Activated naive CD8-positive, alpha-beta T cell treated with anti-CD3 and anti-CD28 coated beads, Interleukin-2, amount 10 ng/mL, durations not matched to agents 7 days and 5 days (primary cell): ENCODE results near the gene RASSF7. TPM values are rescaled to one million over a fixed set of nuclear protein-coding genes. Genes with fewer than 3 reads are reported as not detected.

ENCODE experiments used
- ATAC-seq: fragments of 150-1000 bp; cut with Tn5 transposase; one replicate; pipeline ENCODE4 v1.10.0; 2021; ENCODE audit warnings: low read depth, moderate library complexity
- POLR2A ChIA-PET: fragments of 350-600 bp; sonication (Branson Sonifier 250); formaldehyde crosslinking; loops from one replicate; lab custom pipeline; 2021; ENCODE audit warnings: antibody characterized with exemption; lab: Charles Lee
- DNase-seq: peaks from one replicate; pipeline ENCODE4 v3.0.0; 2021
- H3K27ac Mint-ChIP-seq: one replicate; pipeline ENCODE4 v1.8.0; 2022; ENCODE audit warnings: mild to moderate bottlenecking, mixed read lengths
- H3K27me3 Mint-ChIP-seq: one replicate; pipeline ENCODE4 v1.8.0; 2022; ENCODE audit warnings: mild to moderate bottlenecking, moderate library complexity, mixed read lengths
- H3K36me3 Mint-ChIP-seq: one replicate; pipeline ENCODE4 v1.8.0; 2021; ENCODE audit warnings: mild to moderate bottlenecking, mixed read lengths
- H3K4me1 Mint-ChIP-seq: one replicate; pipeline ENCODE4 v1.8.0; 2021; ENCODE audit warnings: mixed read lengths
- H3K4me3 Mint-ChIP-seq: one replicate; pipeline ENCODE4 v1.8.0; 2022; ENCODE audit warnings: mild to moderate bottlenecking, moderate library complexity, mixed read lengths
- H3K9me3 Mint-ChIP-seq: one replicate; pipeline ENCODE4 v1.8.0; 2021; ENCODE audit warnings: mixed read lengths
- total RNA-seq, 2 experiments: library from RNA; stranded (reverse); gene quantifications; one replicate each; pipeline ENCODE4 v1.2.3, GENCODE V29; 2021

The RASSF7 gene
- total RNA-seq, 2 experiments from 2014 or later = 36.5 to 41.0 TPM

DNA sequence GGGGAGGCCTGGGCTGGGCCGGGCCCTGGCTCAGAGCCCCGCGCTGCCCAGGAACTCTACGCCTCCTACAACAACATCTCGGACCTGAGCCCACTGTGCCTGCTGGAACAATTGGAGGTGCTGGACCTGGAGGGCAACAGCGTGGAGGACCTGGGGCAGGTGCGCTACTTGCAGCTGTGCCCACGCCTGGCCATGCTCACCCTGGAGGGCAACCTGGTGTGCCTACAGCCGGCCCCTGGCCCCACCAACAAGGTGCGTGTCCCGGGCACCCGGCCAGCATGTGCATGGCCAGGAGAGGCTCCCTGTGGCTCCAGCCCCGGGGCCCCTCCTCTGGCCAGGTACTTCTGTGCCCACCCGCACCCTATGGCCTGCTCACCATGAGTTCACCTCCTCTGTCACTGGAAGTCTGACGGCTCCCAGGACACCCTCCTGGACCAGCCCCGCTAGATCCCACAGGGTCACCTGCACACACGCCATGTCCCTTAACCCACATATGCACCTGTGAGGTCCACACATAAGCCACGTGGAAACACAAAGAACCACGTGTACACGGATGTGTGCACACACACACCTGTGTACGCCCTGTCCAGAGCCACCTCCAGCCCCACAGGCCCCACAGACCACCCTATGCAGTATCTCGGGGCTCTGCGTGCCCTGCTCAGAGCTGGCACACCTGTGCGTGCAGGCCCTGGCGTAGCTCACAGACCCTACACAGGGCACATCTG lies 10.6 kb upstream of the RASSF7 start:
- Mint-ChIP-seq H3K9me3 (no peaks in the 10 kb centered on the region), H3K4me1 (no peaks in the 10 kb centered on the region), H3K4me3 (no peak overlapping the region), H3K27ac (no peak overlapping the region), H3K27me3 (no peaks in the 10 kb centered on the region), H3K36me3 (no peaks in the 10 kb centered on the region)
- ATAC-seq = no peak
- POLR2A ChIA-PET = no interaction called here
- peak; percentile 26 for DNase-seq

- Mint-ChIP-seq H3K9me3 (no peaks in the 10 kb centered on the region), H3K27me3 (no peaks in the 10 kb centered on the region), H3K4me1 (no peaks in the 10 kb centered on the region), H3K36me3 (no peaks in the 10 kb centered on the region), H3K27ac (no peak overlapping the region), H3K4me3 (no peak overlapping the region)
- ATAC-seq = no peak
- peak; percentile 22 for DNase-seq
- POLR2A ChIA-PET = no interaction called here
These were observed 10.1 kb upstream of the RASSF7 start for GRCh38 chr11:550746-551085.

DNA sequence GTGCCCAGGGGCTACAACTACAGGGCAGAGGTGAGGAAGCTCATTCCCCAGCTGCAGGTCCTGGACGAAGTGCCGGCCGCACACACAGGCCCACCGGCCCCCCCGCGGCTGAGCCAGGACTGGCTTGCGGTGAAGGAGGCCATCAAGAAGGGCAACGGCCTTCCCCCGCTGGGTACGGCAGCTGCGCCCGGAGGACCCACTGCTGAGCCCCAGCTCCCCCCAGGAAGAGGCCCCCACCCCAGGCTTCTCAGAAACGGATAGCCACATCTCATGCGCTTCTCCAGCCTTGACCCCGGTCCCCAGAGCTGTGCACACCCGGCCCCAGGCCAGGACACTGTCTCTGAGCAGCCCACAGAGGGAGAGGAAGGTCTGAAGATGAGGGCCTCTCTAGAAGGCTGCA lies 9.6 kb upstream of the RASSF7 start:
- H3K9me3 Mint-ChIP-seq = no peaks in the 10 kb centered on the region
- H3K27me3 Mint-ChIP-seq = no peaks in the 10 kb centered on the region
- no peak overlapping the region for H3K27ac Mint-ChIP-seq
- H3K4me3 Mint-ChIP-seq = no peak overlapping the region
- no peaks in the 10 kb centered on the region for H3K4me1 Mint-ChIP-seq
- no peaks in the 10 kb centered on the region for H3K36me3 Mint-ChIP-seq
- POLR2A ChIA-PET = no interaction called here
- DNase-seq = no peak
- ATAC-seq = no peak

DNA sequence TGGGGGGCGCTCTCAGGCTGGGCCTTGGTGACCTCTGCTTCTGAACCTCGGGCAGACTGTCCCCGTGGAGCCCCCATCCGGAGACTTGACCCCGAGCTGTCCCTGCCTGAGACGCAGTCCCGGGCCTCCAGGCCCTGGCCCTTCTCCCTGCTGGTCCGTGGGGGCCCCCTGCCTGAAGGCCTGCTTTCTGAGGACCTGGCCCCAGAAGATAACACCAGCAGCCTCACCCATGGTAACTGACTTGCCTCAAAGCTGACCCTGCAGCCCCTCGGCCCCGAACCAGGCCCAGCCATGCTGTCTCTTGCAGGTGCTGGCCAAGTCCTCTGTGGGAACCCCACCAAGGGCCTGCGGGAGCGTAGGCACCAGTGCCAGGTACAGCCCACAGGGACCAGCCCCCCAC lies 9.2 kb upstream of the RASSF7 start:
- H3K4me1 Mint-ChIP-seq = peaks cover 2% of the 10 kb centered on the region

GRCh38 chr11:553083-553987 lies 7.4 kb upstream of the RASSF7 start:
- DNase-seq (no peak), ATAC-seq (no peak)
- H3K27me3 Mint-ChIP-seq = peaks cover 15% of the 10 kb centered on the region
- H3K4me1 Mint-ChIP-seq = peaks cover 2% of the 10 kb centered on the region
- no peak overlapping the region for H3K4me3 Mint-ChIP-seq
- H3K36me3 Mint-ChIP-seq = no peaks in the 10 kb centered on the region
- H3K27ac Mint-ChIP-seq = no peak overlapping the region
- POLR2A ChIA-PET = interaction anchor here (4.2 kb wide), 1 partner anchor 169 kb away, joined by 26 read pairs; no protein-coding TSS in a partner anchor
- H3K9me3 Mint-ChIP-seq = no peaks in the 10 kb centered on the region

More for the DNA sequence above, 9.2 kb upstream of the RASSF7 start:
- POLR2A ChIA-PET = interaction anchor here (0.5 kb wide), 1 partner anchor 9 kb away, joined by 4 read pairs; no protein-coding TSS in a partner anchor
- Mint-ChIP-seq H3K9me3 (no peaks in the 10 kb centered on the region), H3K36me3 (no peaks in the 10 kb centered on the region), H3K27me3 (peaks cover 4% of the 10 kb centered on the region), H3K4me3 (no peak overlapping the region), H3K27ac (no peak overlapping the region)
- ATAC-seq (no peak), DNase-seq (no peak)

DNA sequence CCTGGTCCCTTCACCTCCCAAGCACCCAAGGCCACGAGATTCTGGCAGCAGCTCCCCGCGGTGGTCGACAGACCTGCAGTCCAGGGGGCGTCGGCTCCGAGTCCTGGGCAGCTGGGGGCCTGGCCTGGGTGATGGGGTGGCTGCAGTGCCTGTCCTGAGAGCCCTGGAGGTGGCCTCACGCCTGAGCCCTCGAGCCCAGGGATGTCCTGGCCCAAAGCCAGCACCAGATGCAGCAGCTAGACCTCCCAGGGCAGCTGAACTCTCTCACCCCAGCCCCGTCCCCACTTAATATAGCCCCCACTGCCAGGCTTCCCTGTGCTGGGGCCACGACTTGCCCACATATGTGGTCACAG lies 6.8 kb upstream of the RASSF7 start:
- POLR2A ChIA-PET = interaction anchor here (1.2 to 4.2 kb wide), 5 partner anchors 18 to 168 kb away, joined by 5 to 26 read pairs (median 11); partner anchors contain the start of genes HRAS, LRRC56, PHRF1 and TMEM80
- ATAC-seq (no peak), DNase-seq (no peak)
- Mint-ChIP-seq H3K36me3 (no peaks in the 10 kb centered on the region), H3K27ac (no peak overlapping the region), H3K9me3 (no peaks in the 10 kb centered on the region), H3K27me3 (peaks cover 17% of the 10 kb centered on the region), H3K4me3 (no peak overlapping the region), H3K4me1 (peaks cover 2% of the 10 kb centered on the region)

- POLR2A ChIA-PET = interaction anchor here (1.0 to 4.2 kb wide), 7 partner anchors 18 to 171 kb away, joined by 4 to 26 read pairs (median 7); partner anchors contain the start of genes HRAS, IRF7, LRRC56 and PHRF1
- Mint-ChIP-seq H3K36me3 (no peaks in the 10 kb centered on the region), H3K4me1 (peaks cover 2% of the 10 kb centered on the region), H3K27me3 (peaks cover 18% of the 10 kb centered on the region), H3K4me3 (peak overlapping the region; percentile 61), H3K27ac (no peak overlapping the region), H3K9me3 (no peaks in the 10 kb centered on the region)
- DNase-seq = peak; percentile 84
- peak; percentile 71 for ATAC-seq
These were observed 6.1 kb upstream of the RASSF7 start for GRCh38 chr11:554428-555226.

- POLR2A ChIA-PET = interaction anchor here (1.0 to 4.2 kb wide), 11 partner anchors 13 to 193 kb away, joined by 3 to 26 read pairs (median 7); partner anchors contain the start of genes HRAS, IRF7, LRRC56 and PHRF1
- peaks cover 18% of the 10 kb centered on the region for H3K27me3 Mint-ChIP-seq
- H3K4me3 Mint-ChIP-seq = no peak overlapping the region
- H3K9me3 Mint-ChIP-seq = no peaks in the 10 kb centered on the region
- H3K27ac Mint-ChIP-seq = no peak overlapping the region
- no peak for ATAC-seq
- H3K4me1 Mint-ChIP-seq = peaks cover 6% of the 10 kb centered on the region
- no peaks in the 10 kb centered on the region for H3K36me3 Mint-ChIP-seq
- peak; percentile 62 for DNase-seq
These were observed 5.5 kb upstream of the RASSF7 start for GRCh38 chr11:555227-555779.

DNA sequence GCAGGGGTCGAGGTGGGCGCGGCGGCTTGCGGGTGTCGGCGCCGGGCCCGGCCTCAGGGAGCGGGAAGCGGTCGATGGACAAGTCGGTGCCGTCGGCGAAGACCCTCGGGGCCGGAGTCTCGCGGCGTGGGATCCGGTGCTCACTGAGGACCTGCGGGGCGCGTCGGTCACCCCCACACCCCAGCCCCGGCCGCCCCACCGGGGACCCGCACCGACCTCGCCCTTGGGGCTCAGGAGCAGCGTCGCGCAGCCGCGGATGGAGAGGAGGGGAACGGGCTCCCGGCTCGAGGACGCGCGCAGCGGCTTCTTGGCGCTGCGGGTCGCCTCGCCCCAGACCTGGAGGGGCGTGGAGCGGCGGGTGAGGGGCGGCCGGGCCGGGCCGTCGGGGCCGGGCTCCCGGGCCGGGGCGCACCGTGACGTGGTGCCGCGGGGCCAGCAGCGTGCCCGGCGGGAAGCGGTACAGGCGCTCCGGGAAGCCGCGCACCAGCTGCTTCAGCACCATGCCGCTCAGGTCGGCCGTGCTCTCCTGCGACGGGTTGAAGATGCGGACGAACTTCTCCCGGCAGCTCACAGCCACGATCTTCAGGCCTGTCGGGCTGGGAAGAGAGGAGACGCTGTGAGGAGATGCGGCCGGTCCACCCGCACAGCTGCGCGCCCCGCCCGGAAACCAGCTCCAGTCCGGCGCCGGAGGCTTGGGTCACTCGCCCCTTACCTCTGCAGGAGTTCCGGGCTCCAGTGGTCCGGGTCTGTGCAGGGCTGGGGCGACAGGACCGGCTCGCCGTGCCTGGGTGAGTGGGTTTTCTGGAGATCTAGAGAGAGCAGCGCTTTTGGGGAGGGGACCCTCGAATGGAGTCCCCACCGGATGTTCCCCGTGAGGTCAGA lies 4.7 kb upstream of the RASSF7 start:
- no peaks in the 10 kb centered on the region for H3K9me3 Mint-ChIP-seq
- ATAC-seq (no peak), DNase-seq (no peak)
- peak overlapping the region; percentile 22 for H3K4me3 Mint-ChIP-seq
- H3K27me3 Mint-ChIP-seq = peaks cover 18% of the 10 kb centered on the region
- peaks cover 6% of the 10 kb centered on the region for H3K4me1 Mint-ChIP-seq
- no peak overlapping the region for H3K27ac Mint-ChIP-seq
- POLR2A ChIA-PET = interaction anchor here (1.2 to 4.2 kb wide), 9 partner anchors 13 to 192 kb away, joined by 3 to 26 read pairs (median 8); partner anchors contain the start of genes IRF7 and PHRF1
- no peaks in the 10 kb centered on the region for H3K36me3 Mint-ChIP-seq

- DNase-seq = peak; percentile 41
- Mint-ChIP-seq H3K27ac (no peak overlapping the region), H3K4me3 (peak overlapping the region; percentile 22), H3K27me3 (peaks cover 18% of the 10 kb centered on the region), H3K36me3 (no peaks in the 10 kb centered on the region), H3K9me3 (no peaks in the 10 kb centered on the region), H3K4me1 (peaks cover 10% of the 10 kb centered on the region)
- POLR2A ChIA-PET = interaction anchor here (1.2 to 4.2 kb wide), 8 partner anchors 12 to 191 kb away, joined by 3 to 26 read pairs (median 8); partner anchors contain the start of genes IRF7 and PHRF1
- no peak for ATAC-seq
These were observed 4.0 kb upstream of the RASSF7 start for GRCh38 chr11:556662-557256.

GRCh38 chr11:557328-558132 lies 3.2 kb upstream of the RASSF7 start:
- no peaks in the 10 kb centered on the region for H3K36me3 Mint-ChIP-seq
- H3K27me3 Mint-ChIP-seq = peaks cover 18% of the 10 kb centered on the region
- H3K4me1 Mint-ChIP-seq = peaks cover 10% of the 10 kb centered on the region
- H3K27ac Mint-ChIP-seq = no peak overlapping the region
- H3K9me3 Mint-ChIP-seq = no peaks in the 10 kb centered on the region
- POLR2A ChIA-PET = interaction anchor here (1.2 to 4.2 kb wide), 5 partner anchors 11 to 165 kb away, joined by 3 to 26 read pairs (median 8); partner anchors contain the start of gene IRF7
- no peak overlapping the region for H3K4me3 Mint-ChIP-seq
- DNase-seq (peak; percentile 39), ATAC-seq (no peak)
